GM21528 (cell line): ENCODE results near the gene INTS6.

Source experiments
- ATAC-seq: cut with Tn5 transposase; IDR thresholded peaks from one replicate; pipeline ENCODE4 v1.9.1; 2021; ENCODE audit warnings: mild to moderate bottlenecking, moderate library complexity; ENCODE audit not compliant: unreplicated experiment, low FRiP score

Gene INTS6

DNA sequence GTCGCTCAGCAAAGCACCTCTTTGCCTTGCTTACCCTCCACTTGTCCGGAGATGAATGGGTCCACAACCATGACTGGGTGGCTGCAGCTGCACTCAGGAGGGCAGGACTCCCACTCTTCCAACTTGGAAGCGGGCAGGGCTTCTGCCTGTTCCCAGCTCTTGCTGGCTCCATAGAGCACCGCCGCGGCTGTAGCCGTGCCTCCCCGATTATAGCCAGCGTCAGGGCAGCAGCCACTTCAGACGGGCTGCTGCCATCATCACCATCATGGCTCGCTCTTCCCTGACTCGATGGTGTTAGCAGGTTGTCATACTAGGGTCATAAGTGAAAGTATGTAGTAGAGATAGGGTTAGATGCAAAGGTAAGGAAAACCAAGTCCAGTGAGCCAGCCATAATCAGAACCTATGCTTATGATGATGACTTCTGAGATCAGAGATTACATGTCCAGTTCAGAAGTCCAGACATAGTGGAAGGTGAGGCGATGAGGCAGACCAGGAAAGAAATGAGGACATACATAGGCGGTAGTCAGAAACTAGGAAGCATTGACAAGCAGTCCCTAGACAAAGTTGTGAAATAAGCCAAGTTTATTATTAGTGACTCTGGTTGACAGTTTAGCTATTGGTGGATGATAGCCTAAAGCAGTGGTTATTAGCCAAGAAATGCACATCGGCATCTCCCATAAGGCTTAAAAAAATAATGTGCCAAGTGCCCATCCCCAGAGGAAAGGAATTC, 4.4 kb upstream of the INTS6 start:
- ATAC-seq: no peak

DNA sequence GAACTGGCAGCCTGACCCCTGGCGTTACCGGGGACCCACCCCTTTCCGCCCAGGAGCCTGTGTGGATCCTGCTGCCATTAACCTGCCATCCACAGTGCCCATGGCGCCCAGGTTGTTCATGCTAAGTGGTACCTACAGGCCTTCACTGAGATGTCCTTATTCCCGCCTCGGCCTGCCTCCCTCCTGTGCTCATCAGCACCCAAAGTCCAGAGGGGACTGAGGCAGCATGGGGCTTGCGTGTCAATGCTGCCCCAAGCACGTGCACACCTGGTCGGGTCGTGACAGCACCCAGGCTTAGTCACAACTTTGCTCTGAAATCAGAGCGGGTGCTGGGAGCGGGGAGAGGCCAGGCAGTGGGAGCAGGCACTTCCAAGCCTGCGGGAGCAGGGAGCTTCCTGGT, 3.7 kb upstream of the INTS6 start:
- ATAC-seq: no peak

DNA sequence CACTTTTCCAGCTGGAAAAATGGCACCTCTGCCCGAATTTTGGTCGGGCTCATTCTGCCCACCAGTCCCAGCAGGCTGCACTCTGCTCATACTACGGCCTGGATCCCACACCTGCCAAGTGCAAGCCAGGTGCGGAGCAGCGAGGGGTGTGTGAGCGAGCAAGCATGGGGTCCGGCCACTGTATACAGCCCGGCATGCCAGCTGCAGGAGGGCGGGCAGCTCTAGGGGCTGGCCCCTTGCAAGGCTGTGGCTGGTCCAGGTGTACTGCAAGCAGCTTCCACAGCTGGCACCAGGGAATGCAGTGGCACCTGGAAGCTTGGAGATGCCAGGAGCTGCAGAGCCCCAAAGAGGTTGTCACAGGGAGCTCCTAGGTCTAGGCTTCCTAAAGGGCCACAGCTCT, 2.7 kb upstream of the INTS6 start:
- no peak for ATAC-seq

DNA sequence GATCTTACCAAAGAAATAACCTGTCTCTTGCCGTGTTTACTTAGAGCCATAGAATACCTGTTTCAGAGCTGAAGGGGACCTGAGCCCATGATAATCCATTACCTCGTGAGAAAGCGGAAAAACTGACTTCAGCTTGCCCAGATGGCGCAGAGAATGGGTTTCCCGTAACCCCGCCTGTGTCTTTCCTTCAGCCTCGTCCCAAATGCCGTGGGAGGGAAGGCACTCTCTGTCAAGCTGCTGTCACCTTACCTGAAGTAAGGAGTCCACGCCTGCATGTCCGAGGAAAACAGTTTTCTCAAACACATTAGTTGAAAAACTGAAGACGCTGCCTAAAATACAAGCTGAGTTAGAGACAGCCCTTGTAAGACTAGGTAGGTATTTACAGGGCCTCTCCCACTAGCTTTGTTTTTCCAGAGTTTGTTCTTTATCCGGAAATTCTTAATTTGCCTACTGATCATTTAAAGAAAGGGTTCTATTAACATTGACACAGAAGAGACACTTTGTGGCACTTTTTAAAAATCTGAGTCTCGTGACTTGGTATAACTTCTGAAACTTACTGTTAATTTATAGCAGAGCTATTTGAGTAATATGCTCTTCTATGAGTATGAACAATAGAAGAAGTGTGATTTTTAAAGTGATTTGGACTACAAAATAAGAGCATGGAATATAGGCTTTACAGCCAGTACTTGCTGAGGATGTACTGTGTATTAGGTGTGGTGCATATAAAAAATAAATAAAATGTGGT, 1.3 kb upstream of the INTS6 start:
- ATAC-seq: no peak

DNA sequence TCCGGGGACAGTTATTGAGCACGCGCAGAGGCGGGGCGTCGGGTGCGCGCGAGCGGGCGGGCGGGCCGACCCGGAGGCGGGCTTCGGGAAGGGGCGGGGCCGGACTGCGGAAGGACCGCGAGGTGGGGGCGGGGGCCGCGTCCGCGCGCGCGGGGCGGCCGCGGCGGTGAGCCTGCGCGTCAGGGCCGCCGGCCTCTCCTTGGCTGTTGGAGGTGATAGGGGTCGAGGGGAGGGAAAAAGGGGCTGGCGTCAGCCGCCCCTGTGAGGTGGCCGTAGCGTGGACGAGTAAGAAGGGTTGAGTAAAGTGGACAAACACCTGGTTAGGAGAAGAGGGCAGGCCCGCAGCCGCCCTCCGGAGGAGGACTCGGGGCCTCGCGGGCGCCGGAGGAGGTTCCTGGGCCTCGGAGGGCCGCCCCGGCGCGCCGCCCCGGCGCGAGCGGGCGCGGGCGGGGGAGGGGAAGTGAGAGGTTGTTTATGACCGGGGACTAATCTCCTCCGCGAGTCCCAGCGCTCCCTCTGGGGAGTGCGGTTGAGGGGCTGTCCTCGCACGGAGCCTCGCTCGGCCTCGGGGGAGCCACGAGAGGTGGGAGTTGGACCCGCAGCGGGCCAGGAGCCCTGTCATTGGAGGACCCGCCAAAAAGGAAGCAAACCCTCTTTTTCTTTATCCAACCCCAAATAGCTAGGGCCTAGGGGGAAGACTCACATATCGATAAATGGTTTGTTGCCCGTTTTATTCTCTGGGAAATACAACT, 547 bp upstream of the INTS6 start:
- peak; percentile 45 for ATAC-seq

DNA sequence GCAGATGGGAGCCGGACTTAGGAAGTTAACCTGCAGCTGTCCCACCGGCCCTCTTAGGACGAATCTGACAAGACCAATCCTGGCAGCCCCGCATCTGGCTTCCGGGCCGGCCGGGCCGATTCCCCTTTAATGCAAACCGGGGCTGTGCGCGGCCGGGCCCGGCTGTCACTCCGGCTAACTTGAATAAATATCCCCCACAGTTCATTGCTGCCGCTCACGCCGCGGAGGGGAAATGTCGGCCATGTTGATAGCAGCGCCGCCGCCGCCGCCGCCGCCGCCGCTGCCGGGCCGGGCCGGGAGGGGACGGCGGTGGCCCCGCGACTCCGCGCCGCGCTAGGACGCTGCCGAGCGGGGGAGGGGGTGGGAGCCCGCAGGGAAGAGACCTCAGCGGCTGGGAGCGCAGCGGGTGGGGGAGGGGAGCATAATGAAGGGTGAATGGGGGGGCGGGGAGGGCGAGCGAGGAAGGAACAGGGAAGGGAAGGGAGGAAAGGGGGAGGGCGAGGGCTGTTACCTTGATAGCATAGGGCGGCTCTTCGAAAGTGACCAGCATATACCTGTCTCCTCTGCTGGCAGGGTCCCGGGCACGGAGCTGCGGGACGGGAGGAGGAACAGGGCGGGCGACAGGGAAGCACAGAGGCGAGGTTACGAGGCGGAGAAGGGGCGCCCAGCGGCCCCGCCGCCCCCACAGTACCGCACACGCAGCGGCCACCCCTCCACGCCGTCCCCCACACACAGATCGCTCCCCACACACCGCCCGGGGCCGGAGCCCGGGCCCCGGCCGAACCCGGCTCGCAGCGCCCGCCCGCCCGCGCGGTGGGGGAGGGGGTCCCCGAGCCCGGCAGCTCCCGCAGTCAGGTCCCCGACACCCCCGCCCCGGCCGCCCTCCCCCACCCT, 1.1 kb downstream of the INTS6 start:
- ATAC-seq: peak; percentile 31

DNA sequence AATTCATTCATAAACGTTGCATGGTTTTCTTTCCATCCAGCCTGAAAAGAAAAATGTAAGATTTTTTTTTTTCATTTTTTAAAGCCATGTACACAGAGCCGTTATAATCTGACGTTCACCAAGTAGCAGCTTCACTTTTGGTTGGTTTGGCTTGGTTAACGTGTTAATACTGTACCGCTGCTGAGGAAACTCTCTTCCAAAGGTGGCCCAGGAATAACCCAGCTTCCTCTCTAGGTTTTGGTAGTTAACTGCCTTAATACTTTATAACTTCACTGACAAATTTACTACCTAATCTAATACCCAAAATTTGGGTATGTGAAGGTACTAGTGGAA, 1.7 kb downstream of the INTS6 start:
- ATAC-seq: no peak

DNA sequence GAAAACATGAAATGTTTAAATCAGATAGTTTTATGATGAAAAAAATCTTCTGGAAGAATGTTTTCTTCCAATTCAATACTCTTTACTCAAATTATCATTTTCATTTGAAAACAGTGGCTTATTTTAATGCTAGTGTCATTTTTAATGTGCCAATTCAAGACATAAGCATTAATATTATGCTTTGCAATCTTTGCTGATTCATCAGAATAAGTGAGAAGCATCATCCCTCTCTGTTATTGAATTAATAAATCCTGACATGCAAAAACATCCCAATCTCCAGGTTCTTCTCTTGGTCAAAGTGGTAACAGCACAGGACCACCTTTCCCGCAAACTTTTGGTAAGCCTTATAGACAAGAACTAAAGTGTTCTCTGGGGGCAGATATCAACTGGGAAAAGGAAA, 3.8 kb downstream of the INTS6 start:
- no peak for ATAC-seq

DNA sequence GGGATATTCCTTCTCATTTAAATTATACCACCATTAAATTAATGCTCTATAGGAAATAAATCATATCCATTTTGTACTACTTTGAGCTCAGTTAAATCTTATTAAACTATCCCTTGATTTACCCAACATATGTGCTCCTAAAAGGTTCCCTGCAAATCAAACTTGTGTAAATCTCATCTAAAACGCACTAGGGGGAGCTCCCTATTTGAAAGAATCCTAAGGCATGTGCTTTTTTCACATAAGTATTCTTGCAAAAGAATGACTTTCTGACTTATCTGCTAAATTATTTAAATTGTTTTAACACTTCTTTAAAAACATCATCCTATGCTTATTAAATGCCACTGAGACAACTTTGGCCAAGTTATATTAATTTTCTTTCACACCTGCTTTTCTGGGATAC, 7.9 kb downstream of the INTS6 start:
- no peak for ATAC-seq

DNA sequence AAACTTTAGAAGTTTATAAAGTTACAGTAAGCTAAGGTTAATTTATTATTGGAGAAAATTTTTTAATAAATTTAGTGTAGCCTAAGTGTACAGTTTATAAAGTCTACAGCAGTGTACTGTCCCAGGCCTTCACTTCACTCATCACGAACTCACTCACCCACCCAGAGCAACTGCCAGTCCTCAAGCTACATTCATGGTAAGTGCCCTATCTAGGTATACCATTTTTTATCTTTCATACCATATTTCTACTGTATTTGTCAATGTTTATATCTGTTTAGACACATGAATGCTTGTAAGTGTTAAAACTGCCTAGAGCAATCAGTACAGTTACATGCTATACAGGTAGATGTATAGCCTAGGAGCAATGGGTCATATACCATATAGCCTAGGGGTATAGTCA, 12.5 kb downstream of the INTS6 start:
- ATAC-seq: no peak

DNA sequence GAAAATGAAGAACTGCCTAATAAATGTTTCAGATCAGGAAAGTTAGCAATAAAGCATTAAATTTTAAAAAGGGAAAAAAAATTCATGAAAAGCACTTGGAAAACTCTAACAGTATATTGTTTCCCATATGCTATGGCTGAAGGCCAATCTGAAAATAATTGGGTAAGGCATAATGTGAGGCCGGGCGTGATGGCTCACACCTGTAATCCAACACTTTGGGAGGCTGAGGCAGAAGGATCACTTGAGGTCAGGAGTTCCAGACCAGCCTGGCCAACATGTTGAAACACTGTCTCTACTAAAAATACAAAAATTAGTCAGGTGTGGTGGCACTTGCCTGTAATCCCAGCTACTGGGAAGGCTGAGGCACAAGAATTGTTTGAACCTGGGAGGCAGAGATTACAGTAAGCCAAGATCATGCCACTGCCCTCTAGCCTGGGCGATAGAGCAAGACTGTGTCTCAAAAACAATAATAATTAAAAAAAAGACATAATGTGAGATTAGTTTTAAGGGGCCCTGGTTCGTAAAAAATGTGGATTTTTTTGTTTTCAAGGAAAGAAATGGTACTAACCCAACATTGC, 15.2 kb downstream of the INTS6 start:
- ATAC-seq: no peak

DNA sequence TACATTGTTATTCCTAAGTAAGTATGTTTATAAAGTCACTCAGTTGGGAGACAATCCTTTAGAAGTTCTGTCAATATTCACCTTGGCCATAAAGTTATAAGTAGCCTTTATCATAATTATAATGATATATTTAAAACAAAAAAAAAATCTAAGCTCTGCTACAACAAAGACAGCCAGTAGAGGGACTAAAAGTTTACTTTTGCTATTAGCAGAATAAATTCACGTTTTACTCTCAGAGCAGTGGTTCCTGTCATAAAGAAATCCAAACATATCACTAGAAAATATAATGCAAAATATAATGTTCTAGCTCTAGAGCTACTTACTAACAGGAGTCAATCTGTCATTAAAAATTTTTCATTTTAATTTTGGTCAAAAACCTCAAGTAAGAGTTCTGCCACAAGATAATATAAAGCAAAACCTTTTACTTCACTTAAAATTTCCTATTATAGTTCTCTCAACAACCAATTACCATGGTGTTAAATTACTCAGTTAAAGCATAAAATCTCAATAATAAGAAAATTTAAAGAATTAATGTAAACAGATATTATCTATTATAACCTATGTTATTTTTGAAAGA, 17.7 kb downstream of the INTS6 start:
- no peak for ATAC-seq

DNA sequence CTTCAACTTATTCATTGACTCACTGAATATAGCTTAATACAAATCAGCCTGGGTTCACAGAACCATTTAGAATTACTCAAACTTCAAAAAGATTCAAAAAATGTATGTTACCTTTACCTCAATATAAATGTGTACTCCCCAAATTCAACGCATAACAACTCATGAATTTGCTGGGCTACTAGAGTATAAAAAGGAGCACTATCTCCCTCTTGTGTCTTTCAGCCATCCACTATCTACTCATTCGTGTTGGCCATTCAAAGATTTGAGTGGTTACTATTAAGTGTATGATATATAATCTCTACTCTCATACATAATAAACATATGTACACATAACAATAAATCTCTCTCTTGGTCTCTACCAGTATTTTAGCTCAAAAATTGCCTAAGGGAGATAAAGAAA, 20.3 kb downstream of the INTS6 start:
- ATAC-seq: no peak

DNA sequence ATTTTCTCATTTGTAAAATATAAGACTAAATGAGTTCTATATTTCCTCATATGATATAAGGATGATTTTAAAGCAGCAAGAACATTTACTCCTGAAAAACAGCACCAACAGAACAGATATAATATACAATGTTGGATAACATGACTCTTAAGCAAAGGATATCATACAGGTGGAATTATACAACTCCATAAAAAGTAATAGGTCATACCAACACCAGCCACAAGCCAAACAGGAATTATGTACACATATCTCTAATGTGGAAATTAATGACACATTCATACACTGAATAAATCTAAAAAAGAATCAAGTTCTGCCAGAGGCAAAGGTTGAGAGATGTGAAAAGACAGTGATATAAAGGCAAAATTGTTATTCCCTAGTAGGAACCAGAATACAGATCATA, 25.9 kb downstream of the INTS6 start:
- ATAC-seq: no peak

DNA sequence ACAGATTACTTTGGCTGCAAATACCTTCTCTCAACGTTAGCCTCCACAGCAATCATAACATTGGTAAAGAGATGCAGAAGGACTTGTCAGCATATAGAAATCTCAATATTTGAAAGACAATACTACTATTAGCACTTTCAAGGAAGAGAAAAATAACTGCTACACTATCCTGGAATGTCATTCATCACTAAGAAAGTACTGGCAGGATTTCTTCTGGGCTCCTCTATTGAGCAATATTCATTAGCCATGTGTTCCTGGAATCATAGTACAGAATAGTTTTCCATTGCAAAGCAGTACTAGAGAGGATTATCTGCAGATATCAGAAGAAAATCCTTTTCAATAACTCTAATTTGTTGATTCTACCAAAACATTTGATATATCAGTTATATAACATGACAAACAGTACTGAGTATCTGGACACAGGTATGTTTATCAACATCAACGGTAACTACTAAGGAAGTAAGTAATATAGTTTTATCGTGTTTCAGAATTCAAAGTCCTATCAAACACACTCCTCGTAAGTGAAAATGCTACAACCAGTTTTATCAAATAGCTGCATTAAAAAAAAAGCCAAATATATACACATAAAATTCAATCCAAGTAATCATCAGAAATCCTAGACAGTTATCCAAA, 27.3 kb downstream of the INTS6 start:
- ATAC-seq: no peak

DNA sequence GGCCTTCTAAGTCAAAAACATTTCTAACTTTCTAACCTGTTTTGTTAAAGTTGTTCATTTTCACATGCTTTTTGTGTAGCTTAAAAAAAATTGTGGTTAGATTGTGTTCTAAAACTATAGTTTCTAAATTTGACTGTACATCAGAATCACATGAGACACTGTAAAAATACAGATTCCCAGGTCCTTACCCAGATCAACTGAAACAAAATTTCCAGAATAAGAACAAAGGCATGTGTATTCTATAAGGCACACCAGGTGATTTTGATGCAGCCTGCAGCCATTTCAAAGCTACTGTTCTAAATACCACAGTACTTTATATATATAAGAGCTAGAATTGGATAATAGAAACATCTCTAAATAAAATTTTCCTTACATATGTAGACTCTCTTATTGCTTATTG, 29.1 kb downstream of the INTS6 start:
- no peak for ATAC-seq

DNA sequence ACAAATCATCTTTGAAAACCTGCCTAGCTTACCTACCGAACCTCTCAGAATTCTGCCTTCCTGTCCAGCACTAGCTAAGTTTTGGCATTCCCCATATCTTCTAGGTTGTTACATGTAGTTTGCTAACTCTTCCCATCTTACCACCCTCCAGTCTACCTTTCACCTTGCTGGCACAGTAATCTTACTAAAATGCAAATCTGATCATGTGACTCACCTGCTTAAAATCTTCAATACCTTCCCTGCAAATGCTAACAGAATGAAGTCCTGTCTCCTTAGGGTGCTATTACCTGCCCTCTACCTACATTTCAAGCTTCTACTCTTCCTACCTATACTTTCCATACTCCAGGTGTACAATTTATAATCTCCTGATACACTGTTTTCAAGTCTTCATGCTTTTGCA, 30.4 kb downstream of the INTS6 start:
- ATAC-seq: no peak

DNA sequence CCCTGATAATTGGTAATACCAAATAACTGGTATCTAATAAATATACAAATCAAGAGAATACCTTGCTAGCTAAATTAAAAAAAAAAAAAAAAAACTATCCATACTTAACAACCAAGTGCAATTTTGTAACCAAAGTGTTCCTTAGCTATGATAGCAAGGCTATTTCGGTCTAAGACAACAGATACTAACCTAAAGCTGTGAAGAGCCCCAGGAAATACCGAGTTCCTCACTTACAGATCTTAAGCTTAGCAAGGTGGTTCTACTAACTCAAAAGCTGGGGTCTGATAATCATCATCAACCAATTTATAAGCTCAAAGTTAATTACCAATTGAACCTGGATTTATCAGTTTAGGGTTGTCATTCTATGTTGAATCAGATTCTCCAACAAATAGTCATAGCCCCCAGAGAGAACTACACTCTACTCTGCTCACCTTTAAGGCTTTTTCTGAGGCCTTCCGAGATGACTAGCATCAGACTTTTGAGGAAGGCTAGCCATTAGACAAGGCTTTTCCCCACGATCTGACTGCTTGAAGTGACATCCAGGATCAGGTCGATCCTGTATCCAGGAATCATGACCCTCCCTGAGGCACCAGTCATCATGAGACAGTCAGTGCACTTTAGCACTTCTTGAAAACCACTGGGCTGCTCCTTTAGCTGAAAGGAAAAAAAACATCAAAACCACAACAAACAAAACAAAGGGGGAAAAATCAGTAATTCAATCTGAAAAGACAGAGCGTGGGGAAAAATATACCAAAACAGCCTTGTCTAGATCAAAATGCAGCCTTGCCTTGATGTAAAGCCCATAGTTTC, 31.9 kb downstream of the INTS6 start:
- ATAC-seq: no peak
